Measurements from ENCODE around the gene VTI1B.

- TF ChIP-seq, protein P1, sequence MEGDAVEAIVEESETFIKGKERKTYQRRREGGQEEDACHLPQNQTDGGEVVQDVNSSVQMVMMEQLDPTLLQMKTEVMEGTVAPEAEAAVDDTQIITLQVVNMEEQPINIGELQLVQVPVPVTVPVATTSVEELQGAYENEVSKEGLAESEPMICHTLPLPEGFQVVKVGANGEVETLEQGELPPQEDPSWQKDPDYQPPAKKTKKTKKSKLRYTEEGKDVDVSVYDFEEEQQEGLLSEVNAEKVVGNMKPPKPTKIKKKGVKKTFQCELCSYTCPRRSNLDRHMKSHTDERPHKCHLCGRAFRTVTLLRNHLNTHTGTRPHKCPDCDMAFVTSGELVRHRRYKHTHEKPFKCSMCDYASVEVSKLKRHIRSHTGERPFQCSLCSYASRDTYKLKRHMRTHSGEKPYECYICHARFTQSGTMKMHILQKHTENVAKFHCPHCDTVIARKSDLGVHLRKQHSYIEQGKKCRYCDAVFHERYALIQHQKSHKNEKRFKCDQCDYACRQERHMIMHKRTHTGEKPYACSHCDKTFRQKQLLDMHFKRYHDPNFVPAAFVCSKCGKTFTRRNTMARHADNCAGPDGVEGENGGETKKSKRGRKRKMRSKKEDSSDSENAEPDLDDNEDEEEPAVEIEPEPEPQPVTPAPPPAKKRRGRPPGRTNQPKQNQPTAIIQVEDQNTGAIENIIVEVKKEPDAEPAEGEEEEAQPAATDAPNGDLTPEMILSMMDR (conservative IDR thresholded peaks at IDR 0.05) = no peak
- no peak for TF ChIP-seq ZFX (IDR thresholded peaks at IDR 0.05)
These were observed 23.7 kb downstream of the VTI1B start for GRCh38 chr14:67650694-67651093.

Measured in C4-2B (cell line).